ENCODE data around the gene CERK. TPM values are rescaled to one million over a fixed set of nuclear protein-coding genes. Genes with fewer than 3 reads are reported as not detected.

The CERK gene
- total and polyA plus RNA-seq, 2 of the 8 experiments (the other 6 are each of a cell fraction or from before 2014, with no cell fraction given): 26.6 to 59.0 TPM

DNA sequence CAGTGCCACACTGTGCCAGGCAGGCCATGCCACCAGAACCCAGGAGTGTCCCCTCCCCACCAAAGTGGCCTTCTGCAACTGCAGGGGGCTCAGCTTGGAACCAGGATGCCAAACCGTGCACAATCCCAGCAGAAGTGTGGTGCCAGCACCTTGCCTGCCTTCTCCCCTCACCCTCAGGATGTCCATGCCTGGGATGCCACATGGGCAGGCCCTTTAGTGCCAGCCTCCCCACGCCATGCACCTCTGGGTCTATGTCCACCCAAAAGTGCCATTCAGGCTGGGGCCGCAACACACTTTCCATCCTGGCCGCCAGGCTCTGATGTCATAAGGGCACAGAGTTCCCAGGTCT lies 15.7 kb upstream of the CERK start:
- Histone ChIP-seq H3K9me3 (ENCODE audit: insufficient read depth in 2 of 2, low read depth in 1 of 2, low read length in 1 of 2) (peaks cover 15 to 27% of the 10 kb centered on the region in 2 experiments), H3K4me2 (ENCODE audit: insufficient read depth in 1 of 2, low read depth in 2 of 2, low read length in 2 of 2) (no peak overlapping the region), H3K23me2 (ENCODE audit: low read depth, low read length) (no peaks in the 10 kb centered on the region), H2BK120ac (replicated peaks; ENCODE audit: low read depth, low read length) (no peak overlapping the region), H3K14ac (ENCODE audit: insufficient read length) (no peak overlapping the region), H3K4me1 (replicated peaks in 1 of 4; ENCODE audit: control insufficient read depth in 3 of 4, insufficient read depth in 4 of 4, low read length in 3 of 4) (no peaks in the 10 kb centered on the region), H3K18ac (ENCODE audit: extremely low read depth, low read length) (no peak overlapping the region), H3K56ac (replicated peaks; ENCODE audit: insufficient read length, low read depth, low read length) (no peak overlapping the region), H3K4me3 (ENCODE audit: extremely low read depth in 1 of 4, insufficient read depth in 2 of 4, low read depth in 3 of 4, low read length in 4 of 4) (no peak overlapping the region), H4K8ac (ENCODE audit: extremely low read depth, insufficient read depth, low read length) (peak overlapping the region; percentile 35; the same call in 1 of the 2 replicates), H3K4ac (replicated peaks; ENCODE audit: insufficient read length, low read depth, low read length) (no peak overlapping the region), H3K36me3 (ENCODE audit: control insufficient read depth in 2 of 4, insufficient read depth in 4 of 4, low read length in 3 of 4) (peaks cover 0 to 6% (median 0%) of the 10 kb centered on the region in 4 experiments; a peak in 1 of 8 replicates), H3K27me3 (replicated peaks in 1 of 4; ENCODE audit: control insufficient read depth in 3 of 4, extremely low read depth in 1 of 4, insufficient read depth in 3 of 4, low read length in 3 of 4) (no peaks in the 10 kb centered on the region; a peak in 2 of 7 replicates), H2AK5ac (ENCODE audit: low read depth, low read length) (no peak overlapping the region), H3K23ac (ENCODE audit: insufficient read length) (no peak overlapping the region), H2BK20ac (ENCODE audit: low read length) (no peak overlapping the region), H3K27ac (ENCODE audit: low read depth, low read length) (no peak overlapping the region), H3K79me1 (ENCODE audit: low read depth, low read length) (no peaks in the 10 kb centered on the region), H2BK12ac (ENCODE audit: low read depth, low read length) (no peak overlapping the region), H2AFZ (ENCODE audit: low read length) (no peak overlapping the region), H4K20me1 (replicated peaks in 1 of 2; ENCODE audit: control insufficient read depth in 1 of 2, insufficient read depth in 2 of 2, low read length in 2 of 2) (peaks cover 0 to 2% of the 10 kb centered on the region in 2 experiments), H2BK15ac (ENCODE audit: low read length) (no peak overlapping the region), H3K79me2 (ENCODE audit: control insufficient read depth in 1 of 2, insufficient read depth in 2 of 2, low read length in 2 of 2) (no peaks in the 10 kb centered on the region), H3K9ac (replicated peaks in 1 of 4; ENCODE audit: extremely low read depth in 1 of 4, low read depth in 3 of 4, low read length in 3 of 4) (no peak overlapping the region), H2BK5ac (ENCODE audit: low read depth, low read length) (no peak overlapping the region), H4K5ac (ENCODE audit: insufficient read length, low read depth, low read length) (no peak overlapping the region), H4K91ac (replicated peaks; ENCODE audit: insufficient read length, low read length) (no peak overlapping the region)
- DNase-seq (ENCODE audit: low read depth in 1 of 2, low spot score in 2 of 2) (no peak), FAIRE-seq (no peak)
- 93% methylated on average over 4 of the region's 4 CpGs; no CpG with 5 or more reads in 1 of the 2 experiments for WGBS, 2 experiments (ENCODE audit: extremely low coverage in 1 of 2, insufficient coverage in 1 of 2, insufficient read length in 1 of 2, insufficient replicate concordance in 2 of 2, low coverage in 1 of 2, low lambda C conversion rate in 2 of 2, missing lambda C conversion rate in 1 of 2)
- no peak for TF ChIP-seq YY1 (IDR thresholded peaks at IDR 0.05; ENCODE audit: low read depth, low read length)
- TF ChIP-seq CEBPB (IDR thresholded peaks at IDR 0.05; ENCODE audit: low read depth, low read length): no peak
- no peak for TF ChIP-seq CHD1 (IDR thresholded peaks at IDR 0.05; ENCODE audit: low read depth, low read length)
- no peak for TF ChIP-seq GABPA (IDR thresholded peaks at IDR 0.05; ENCODE audit: borderline replicate concordance, insufficient read depth, low read length)
- no peak for TF ChIP-seq TAF1 (IDR thresholded peaks at IDR 0.05; ENCODE audit: low read depth, low read length)
- TF ChIP-seq JUND (IDR thresholded peaks at IDR 0.05; ENCODE audit: low read length): no peak
- no peak for TF ChIP-seq SRF (IDR thresholded peaks at IDR 0.05; ENCODE audit: low read depth, low read length)
- TF ChIP-seq NRF1 (IDR thresholded peaks at IDR 0.05; ENCODE audit: low read depth, low read length): no peak
- TF ChIP-seq RBBP5 (IDR thresholded peaks at IDR 0.05; ENCODE audit: borderline replicate concordance, low read depth, low read length): no peak
- TF ChIP-seq CBX5 (IDR thresholded peaks at IDR 0.05; ENCODE audit: low read depth, low read length): no peak
- TF ChIP-seq JUN (IDR thresholded peaks at IDR 0.05; ENCODE audit: low read depth, low read length): no peak
- ChIA-PET POLR2A (ENCODE audit: partially characterized antibody) (interaction anchor here (1.9 kb wide), 1 partner anchor 9 kb away, joined by 6 read pairs; the partner anchor contains the start of gene TBC1D22A), CTCF (ENCODE audit: partially characterized antibody) (interaction anchor here (1.3 kb wide), 1 partner anchor 73 kb away, joined by 3 read pairs; no protein-coding TSS in a partner anchor)

All from H1 (cell line).